ENCODE results near the gene CAMK2A.

CAMK2A gene

DNA sequence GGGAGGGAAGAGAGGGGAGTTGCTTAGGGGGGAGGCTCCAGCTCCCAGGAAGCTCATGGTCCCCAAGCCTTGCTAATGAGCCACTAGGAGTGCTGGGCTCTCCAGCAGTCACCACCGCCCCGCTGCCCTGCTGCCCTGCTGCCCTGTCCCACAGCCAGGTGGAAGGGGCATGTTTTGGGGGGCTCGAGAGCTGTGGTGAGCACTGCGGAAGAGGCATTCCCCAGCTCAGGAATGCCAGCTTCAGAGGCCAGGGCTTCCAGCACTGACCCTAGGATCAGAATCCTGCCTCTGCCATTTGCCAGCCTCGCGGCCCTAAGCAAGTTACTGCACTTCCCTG lies 82.8 kb downstream of the CAMK2A start:
- H3K36me3 ChIP-seq (ENCODE audit: control insufficient read depth, low read length) = no peaks in the 10 kb centered on the region
- no peak for TF ChIP-seq EZH2phosphoT487 (IDR thresholded peaks at IDR 0.05; ENCODE audit: borderline replicate concordance, low read length)
- TF ChIP-seq, protein P1, sequence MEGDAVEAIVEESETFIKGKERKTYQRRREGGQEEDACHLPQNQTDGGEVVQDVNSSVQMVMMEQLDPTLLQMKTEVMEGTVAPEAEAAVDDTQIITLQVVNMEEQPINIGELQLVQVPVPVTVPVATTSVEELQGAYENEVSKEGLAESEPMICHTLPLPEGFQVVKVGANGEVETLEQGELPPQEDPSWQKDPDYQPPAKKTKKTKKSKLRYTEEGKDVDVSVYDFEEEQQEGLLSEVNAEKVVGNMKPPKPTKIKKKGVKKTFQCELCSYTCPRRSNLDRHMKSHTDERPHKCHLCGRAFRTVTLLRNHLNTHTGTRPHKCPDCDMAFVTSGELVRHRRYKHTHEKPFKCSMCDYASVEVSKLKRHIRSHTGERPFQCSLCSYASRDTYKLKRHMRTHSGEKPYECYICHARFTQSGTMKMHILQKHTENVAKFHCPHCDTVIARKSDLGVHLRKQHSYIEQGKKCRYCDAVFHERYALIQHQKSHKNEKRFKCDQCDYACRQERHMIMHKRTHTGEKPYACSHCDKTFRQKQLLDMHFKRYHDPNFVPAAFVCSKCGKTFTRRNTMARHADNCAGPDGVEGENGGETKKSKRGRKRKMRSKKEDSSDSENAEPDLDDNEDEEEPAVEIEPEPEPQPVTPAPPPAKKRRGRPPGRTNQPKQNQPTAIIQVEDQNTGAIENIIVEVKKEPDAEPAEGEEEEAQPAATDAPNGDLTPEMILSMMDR (IDR thresholded peaks at IDR 0.05; ENCODE audit: low read depth, low read length, poor library complexity, severe bottlenecking) = no peak
- H3K4me1 ChIP-seq (ENCODE audit: control insufficient read depth, low read length) = no peaks in the 10 kb centered on the region
- no peaks in the 10 kb centered on the region for H3K9me3 ChIP-seq (ENCODE audit: control insufficient read depth, insufficient read depth, low read length)
- H3K79me2 ChIP-seq (ENCODE audit: control insufficient read depth, low read length) = no peaks in the 10 kb centered on the region
- no peak overlapping the region for H3K4me3 ChIP-seq (ENCODE audit: low read length)
- no peak overlapping the region for H3K4me2 ChIP-seq (ENCODE audit: low read length)
- no peak overlapping the region for H3K27ac ChIP-seq (ENCODE audit: low read depth, low read length)
- no peaks in the 10 kb centered on the region for H3F3A ChIP-seq (ENCODE audit: control insufficient read depth, insufficient read depth)
- no peaks in the 10 kb centered on the region for H4K20me1 ChIP-seq (ENCODE audit: control insufficient read depth, insufficient read depth, low read depth, low read length)
- H3K27me3 ChIP-seq (ENCODE audit: control insufficient read depth, low read length) = peaks cover 18% of the 10 kb centered on the region
- no peaks in the 10 kb centered on the region for H3K9me2 ChIP-seq (replicated peaks; ENCODE audit: control insufficient read depth, low read length)

DNA sequence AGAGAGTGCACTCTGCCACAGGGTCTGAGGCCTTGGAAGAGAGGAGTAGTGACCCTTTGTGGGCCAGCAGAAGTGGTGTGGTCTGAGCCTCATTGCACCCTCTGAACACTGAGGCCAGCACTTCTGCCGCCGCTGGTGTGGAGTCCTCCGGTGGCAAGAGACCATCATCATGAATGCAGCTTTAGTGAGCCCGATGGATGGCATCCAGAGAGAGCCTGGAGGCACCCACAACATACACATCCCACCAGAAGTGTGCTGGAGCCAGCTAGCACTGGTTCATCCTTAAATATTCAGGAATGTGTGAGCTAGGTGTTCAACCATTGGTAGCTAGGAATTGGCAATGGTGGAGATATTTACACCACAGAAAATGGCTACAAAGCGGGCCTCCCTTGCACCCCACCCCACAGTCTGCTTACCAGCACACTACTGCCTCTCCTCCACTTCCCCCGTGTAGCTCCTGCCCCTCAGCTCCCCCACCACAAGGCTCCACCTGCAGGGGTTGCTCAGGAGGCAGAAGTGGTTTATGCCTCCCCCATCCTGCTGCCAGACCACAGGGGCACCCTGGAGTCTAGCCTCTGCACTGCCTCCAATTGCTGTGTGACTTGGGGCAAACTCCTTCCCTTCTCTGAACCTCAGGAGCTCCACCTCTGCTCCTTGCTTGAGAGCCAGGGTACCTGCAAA lies 83.3 kb downstream of the CAMK2A start:
- Histone ChIP-seq H3K27me3 (ENCODE audit: control insufficient read depth, low read length) (peaks cover 18% of the 10 kb centered on the region), H3K79me2 (ENCODE audit: control insufficient read depth, low read length) (no peaks in the 10 kb centered on the region), H3K36me3 (ENCODE audit: control insufficient read depth, low read length) (no peaks in the 10 kb centered on the region), H3K4me1 (ENCODE audit: control insufficient read depth, low read length) (no peaks in the 10 kb centered on the region), H3K27ac (ENCODE audit: low read depth, low read length) (no peak overlapping the region), H3K9me2 (replicated peaks; ENCODE audit: control insufficient read depth, low read length) (no peaks in the 10 kb centered on the region), H3K4me3 (ENCODE audit: low read length) (no peak overlapping the region), H3F3A (ENCODE audit: control insufficient read depth, insufficient read depth) (no peaks in the 10 kb centered on the region), H3K4me2 (ENCODE audit: low read length) (no peak overlapping the region), H4K20me1 (ENCODE audit: control insufficient read depth, insufficient read depth, low read depth, low read length) (no peaks in the 10 kb centered on the region), H3K9me3 (ENCODE audit: control insufficient read depth, insufficient read depth, low read length) (no peaks in the 10 kb centered on the region)
- no peak for TF ChIP-seq EZH2phosphoT487 (IDR thresholded peaks at IDR 0.05; ENCODE audit: borderline replicate concordance, low read length)
- TF ChIP-seq, protein P1 (IDR thresholded peaks at IDR 0.05; ENCODE audit: low read depth, low read length, poor library complexity, severe bottlenecking) = no peak

DNA sequence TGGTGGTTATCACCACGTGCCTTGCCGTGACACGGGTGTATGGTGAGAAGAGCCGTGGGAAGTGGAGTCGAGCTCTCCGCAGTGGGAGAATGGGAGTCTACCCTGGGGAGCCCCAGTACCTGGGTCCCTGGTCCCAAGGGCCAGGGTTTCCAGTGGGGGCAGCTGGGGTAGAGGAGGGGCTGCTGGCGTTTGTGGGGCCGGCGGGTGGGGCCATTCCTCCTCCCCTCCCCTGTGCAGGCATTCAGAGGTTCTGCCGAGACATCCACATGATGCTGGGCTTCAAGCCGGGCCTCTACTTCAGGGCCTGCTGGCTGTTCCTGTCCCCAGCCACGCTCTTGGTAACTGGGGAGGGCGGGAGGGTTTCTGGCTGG lies 85.0 kb downstream of the CAMK2A start:
- no peak overlapping the region for H3K4me2 ChIP-seq (ENCODE audit: low read length)
- H3K27me3 ChIP-seq (ENCODE audit: control insufficient read depth, low read length) = peaks cover 15% of the 10 kb centered on the region
- no peaks in the 10 kb centered on the region for H3K9me2 ChIP-seq (replicated peaks; ENCODE audit: control insufficient read depth, low read length)
- H4K20me1 ChIP-seq (ENCODE audit: control insufficient read depth, insufficient read depth, low read depth, low read length) = no peaks in the 10 kb centered on the region
- no peaks in the 10 kb centered on the region for H3K4me1 ChIP-seq (ENCODE audit: control insufficient read depth, low read length)
- no peak for TF ChIP-seq EZH2phosphoT487 (IDR thresholded peaks at IDR 0.05; ENCODE audit: borderline replicate concordance, low read length)
- TF ChIP-seq, protein P1 (IDR thresholded peaks at IDR 0.05; ENCODE audit: low read depth, low read length, poor library complexity, severe bottlenecking) = no peak
- H3K36me3 ChIP-seq (ENCODE audit: control insufficient read depth, low read length) = no peaks in the 10 kb centered on the region
- no peaks in the 10 kb centered on the region for H3K9me3 ChIP-seq (ENCODE audit: control insufficient read depth, insufficient read depth, low read length)
- no peak overlapping the region for H3K27ac ChIP-seq (ENCODE audit: low read depth, low read length)
- H3K79me2 ChIP-seq (ENCODE audit: control insufficient read depth, low read length) = no peaks in the 10 kb centered on the region
- no peak overlapping the region for H3K4me3 ChIP-seq (ENCODE audit: low read length)
- no peaks in the 10 kb centered on the region for H3F3A ChIP-seq (ENCODE audit: control insufficient read depth, insufficient read depth)
